Measurements from ENCODE around the gene MRTO4.

The MRTO4 gene

GRCh38 chr1:19306941-19307340, 55.3 kb downstream of the MRTO4 start:
- TF ChIP-seq ZNF274 (IDR thresholded peaks at IDR 0.05; ENCODE audit: low read depth, low read length): no peak
- H3K4me3 ChIP-seq (ENCODE audit: low read length): no peak overlapping the region

GRCh38 chr1:19307794-19308508, 56.3 kb downstream of the MRTO4 start:
- no peak for TF ChIP-seq ZNF274 (IDR thresholded peaks at IDR 0.05; ENCODE audit: low read depth, low read length)

GRCh38 chr1:19308509-19308907, 56.9 kb downstream of the MRTO4 start:
- no peak for TF ChIP-seq ZNF274 (IDR thresholded peaks at IDR 0.05; ENCODE audit: low read depth, low read length)
- no peak overlapping the region for H3K4me3 ChIP-seq (ENCODE audit: low read length)

More at GRCh38 chr1:19307794-19308508, 56.3 kb downstream of the MRTO4 start:
- no peak overlapping the region for H3K4me3 ChIP-seq (ENCODE audit: low read length)

- no peak for TF ChIP-seq ZNF274 (IDR thresholded peaks at IDR 0.05; ENCODE audit: low read depth, low read length)
- no peak overlapping the region for H3K4me3 ChIP-seq (ENCODE audit: low read length)
Measured at GRCh38 chr1:19309123-19309813, 57.7 kb downstream of the MRTO4 start.
